ENCODE data around the gene ARID1B. TPM values are rescaled to one million over a fixed set of nuclear protein-coding genes. Genes with fewer than 3 reads are reported as not detected.

Gene ARID1B
- total and polyA plus RNA-seq, 10 donors = 17.7 to 223 (median 141) TPM

- intact Hi-C loops (cut with DNase I; ENCODE audit: low total_unique reads) = no loop called here
- H3K4me3 ChIP-seq = no peak overlapping the region
- peaks cover 0 to 83% (median 33%) of the 10 kb centered on the region in 6 donors for H3K36me3 ChIP-seq
- H3K27ac ChIP-seq = no peak overlapping the region
- peaks cover 0 to 15% (median 8%) of the 10 kb centered on the region in 6 donors for H3K4me1 ChIP-seq
- TF ChIP-seq CTCF (IDR thresholded peaks at IDR 0.05 in 8 of 11, conservative IDR thresholded peaks at IDR 0.05 in 3 of 11) (no peak), POLR2A (IDR thresholded peaks at IDR 0.05) (no peak), POLR2AphosphoS5 (IDR thresholded peaks at IDR 0.05) (no peak)
- no peaks in the 10 kb centered on the region for H3K27me3 ChIP-seq (replicated peaks in 1 of 7)
- H3K9me3 ChIP-seq = no peaks in the 10 kb centered on the region
- no peak for DNase-seq
- WGBS, 5 donors = 88 to 92% (median 90%) methylated on average over 11 of the region's 11 CpGs
Measured at GRCh38 chr6:157151029-157151428, 373.9 kb downstream of the ARID1B start.

GRCh38 chr6:157151989-157152388 is 374.8 kb downstream of the ARID1B start:
- Histone ChIP-seq H3K4me3 (no peak overlapping the region), H3K9me3 (no peaks in the 10 kb centered on the region), H3K27me3 (replicated peaks in 1 of 7) (no peaks in the 10 kb centered on the region), H3K36me3 (peaks cover 0 to 82% (median 36%) of the 10 kb centered on the region in 6 donors), H3K27ac (no peak overlapping the region), H3K4me1 (peaks cover 0 to 13% (median 6%) of the 10 kb centered on the region in 6 donors)
- WGBS, 5 donors = 69 to 76% (median 74%) methylated on average over 3 of the region's 3 CpGs
- TF ChIP-seq POLR2A (IDR thresholded peaks at IDR 0.05) (no peak), POLR2AphosphoS5 (IDR thresholded peaks at IDR 0.05) (no peak), CTCF (IDR thresholded peaks at IDR 0.05 in 8 of 11, conservative IDR thresholded peaks at IDR 0.05 in 3 of 11) (no peak)
- DNase-seq = no peak
- intact Hi-C loops (cut with DNase I; ENCODE audit: low total_unique reads) = no loop called here

GRCh38 chr6:157152556-157152955 is 375.4 kb downstream of the ARID1B start:
- H3K27me3 ChIP-seq (replicated peaks in 1 of 7) = no peaks in the 10 kb centered on the region
- peaks cover 0 to 87% (median 36%) of the 10 kb centered on the region in 6 donors for H3K36me3 ChIP-seq
- WGBS, 5 donors = 66 to 75% (median 71%) methylated on average over 3 of the region's 3 CpGs
- no peak overlapping the region for H3K27ac ChIP-seq
- intact Hi-C loops (cut with DNase I; ENCODE audit: low total_unique reads) = no loop called here
- TF ChIP-seq POLR2A (IDR thresholded peaks at IDR 0.05) (no peak), POLR2AphosphoS5 (IDR thresholded peaks at IDR 0.05) (no peak), CTCF (IDR thresholded peaks at IDR 0.05 in 8 of 11, conservative IDR thresholded peaks at IDR 0.05 in 3 of 11) (no peak)
- peaks cover 0 to 13% (median 6%) of the 10 kb centered on the region in 6 donors for H3K4me1 ChIP-seq
- H3K4me3 ChIP-seq = no peak overlapping the region
- DNase-seq = no peak
- no peaks in the 10 kb centered on the region for H3K9me3 ChIP-seq

GRCh38 chr6:157155804-157156203 is 378.6 kb downstream of the ARID1B start:
- Histone ChIP-seq H3K4me1 (peaks cover 0 to 4% (median 0%) of the 10 kb centered on the region in 6 donors), H3K9me3 (no peaks in the 10 kb centered on the region), H3K4me3 (no peak overlapping the region), H3K27me3 (replicated peaks in 1 of 7) (no peaks in the 10 kb centered on the region), H3K36me3 (peaks cover 0 to 91% (median 16%) of the 10 kb centered on the region in 6 donors), H3K27ac (no peak overlapping the region)
- 65 to 85% (median 80%) methylated on average over 3 of the region's 3 CpGs for WGBS, 5 donors
- intact Hi-C loops (cut with DNase I; ENCODE audit: low total_unique reads) = no loop called here
- TF ChIP-seq POLR2A (IDR thresholded peaks at IDR 0.05) = no peak
- TF ChIP-seq CTCF (IDR thresholded peaks at IDR 0.05 in 8 of 11, conservative IDR thresholded peaks at IDR 0.05 in 3 of 11) = no peak
- TF ChIP-seq POLR2AphosphoS5 (IDR thresholded peaks at IDR 0.05) = no peak
- DNase-seq = no peak
